IPS DF 4.7 (cell line): ENCODE measurements around the gene SLC25A2.
"Not testable (repeated sequence)": the region's sequence is repeated elsewhere in the genome, so short reads cannot be mapped to it uniquely, and the experiment has no call there.

Experiments
- DNase-seq: peaks from one replicate; pipeline ENCODE4 v3.0.0-alpha.2; 2013; ENCODE audit warnings: low spot score; ENCODE audit errors: extremely low read depth

SLC25A2 gene

DNA sequence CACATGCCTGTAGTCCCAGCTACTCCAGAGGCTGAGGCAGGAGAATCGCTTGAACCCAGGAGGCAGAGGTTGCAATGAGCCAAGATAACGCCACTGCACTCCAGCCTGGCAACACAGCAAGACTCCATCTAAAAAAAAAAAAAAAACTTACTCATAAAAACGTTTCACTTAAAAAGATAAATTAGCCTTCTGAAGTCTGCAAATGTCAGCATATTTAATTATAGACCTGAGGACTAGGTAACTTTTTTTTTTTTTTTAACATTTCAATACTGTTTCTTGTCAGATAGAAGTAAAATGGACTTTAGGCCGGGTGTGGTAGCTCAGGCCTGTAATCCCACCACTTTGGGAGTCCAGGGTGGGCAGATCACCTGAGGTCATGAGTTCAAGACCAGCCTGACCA is 13.1 kb upstream of the SLC25A2 start:
- not testable (repeated sequence) for DNase-seq

DNA sequence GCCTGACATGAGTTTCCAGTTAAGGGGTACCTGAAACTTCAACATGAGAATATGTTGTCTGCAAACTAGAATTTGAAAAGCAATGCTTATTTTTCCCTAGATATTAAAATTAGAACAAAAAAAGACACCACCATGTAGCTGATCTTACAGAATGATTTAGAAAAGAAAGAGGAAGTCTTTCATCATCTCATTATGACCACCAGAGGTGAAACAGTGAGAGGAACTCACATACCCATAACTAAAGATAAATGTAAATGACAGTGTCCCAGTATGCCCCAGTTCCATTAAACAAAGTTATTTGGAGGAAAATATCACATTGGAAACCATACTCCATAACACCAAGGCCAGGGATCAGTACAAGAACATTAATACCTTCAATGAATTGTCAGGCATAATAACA is 9.9 kb upstream of the SLC25A2 start:
- DNase-seq = no peak

DNA sequence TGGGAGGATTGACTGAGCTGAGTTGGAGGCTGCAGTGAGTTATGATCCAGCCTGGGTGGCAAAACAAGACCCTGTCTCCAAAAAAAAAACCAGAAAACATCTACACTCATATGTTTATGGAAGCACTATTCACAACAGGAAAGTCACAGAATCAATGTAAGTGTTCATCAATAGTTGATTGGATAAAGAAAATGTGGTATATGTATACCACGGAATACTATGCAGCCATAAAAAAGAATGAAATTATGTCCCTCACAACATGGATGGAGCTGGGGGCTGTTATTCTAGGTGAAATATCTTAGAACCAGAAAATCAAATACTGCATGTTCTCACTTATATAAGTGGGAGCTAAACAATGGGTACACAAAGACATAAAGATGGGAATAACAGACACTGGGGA is 2.8 kb upstream of the SLC25A2 start:
- DNase-seq = no peak

DNA sequence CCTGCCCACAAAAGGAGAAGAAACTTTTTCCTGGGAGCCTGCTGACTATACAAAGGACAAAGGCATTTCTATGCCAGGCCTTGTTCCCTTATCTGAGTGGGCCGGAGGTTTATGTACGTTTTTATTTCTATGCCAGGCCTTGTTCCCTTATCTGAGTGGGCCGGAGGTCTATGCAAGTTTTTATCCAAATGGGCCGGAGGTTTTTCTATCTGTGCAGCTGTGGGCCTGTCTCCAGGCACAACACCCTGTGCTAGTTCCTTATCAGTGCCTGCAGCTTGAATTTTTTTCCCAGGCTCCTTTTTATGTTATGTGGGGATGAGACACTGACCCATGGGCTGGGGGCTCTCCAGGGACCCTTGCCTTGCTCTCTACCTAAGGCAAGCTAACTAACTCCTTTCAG is 5.5 kb downstream of the SLC25A2 start:
- DNase-seq = no peak

DNA sequence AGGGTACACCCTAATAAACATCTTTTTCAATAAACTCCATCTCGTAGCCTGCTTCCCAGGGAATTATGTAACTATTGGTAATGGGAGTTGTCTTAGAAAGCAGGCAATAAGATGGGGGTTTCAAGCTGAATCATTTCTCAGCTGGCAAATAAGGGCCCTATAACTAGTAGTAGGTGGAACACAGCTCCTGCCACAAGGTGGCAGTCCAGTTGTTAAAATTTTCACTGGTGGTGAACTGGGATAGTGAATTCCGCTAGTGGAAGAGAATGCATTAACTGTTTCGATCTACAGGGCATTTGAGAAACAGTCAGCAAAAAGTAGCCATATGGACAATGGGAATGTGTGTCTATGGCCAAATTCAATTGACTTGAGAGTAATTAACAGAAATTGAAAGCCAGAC is 30.9 kb downstream of the SLC25A2 start:
- DNase-seq = no peak

DNA sequence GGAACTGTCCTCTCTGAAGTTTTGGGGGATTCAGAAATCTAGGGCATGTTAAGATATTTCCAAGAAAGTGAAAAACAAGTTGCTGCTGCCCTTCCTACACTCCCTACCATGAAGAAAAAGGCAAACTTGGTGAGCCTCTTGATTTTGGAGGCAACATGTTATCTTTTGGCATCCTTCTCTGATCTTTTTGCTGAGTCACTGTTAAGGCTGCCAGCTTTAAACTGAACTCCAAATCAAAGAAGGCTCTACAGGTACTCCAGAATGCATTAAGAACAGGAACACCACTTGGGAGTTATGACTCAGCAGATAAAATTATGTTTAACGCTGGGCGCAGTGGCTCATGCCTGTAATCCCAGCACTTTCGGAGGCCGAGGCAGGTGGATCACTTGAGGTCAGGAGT is 34.7 kb downstream of the SLC25A2 start:
- no peak for DNase-seq

DNA sequence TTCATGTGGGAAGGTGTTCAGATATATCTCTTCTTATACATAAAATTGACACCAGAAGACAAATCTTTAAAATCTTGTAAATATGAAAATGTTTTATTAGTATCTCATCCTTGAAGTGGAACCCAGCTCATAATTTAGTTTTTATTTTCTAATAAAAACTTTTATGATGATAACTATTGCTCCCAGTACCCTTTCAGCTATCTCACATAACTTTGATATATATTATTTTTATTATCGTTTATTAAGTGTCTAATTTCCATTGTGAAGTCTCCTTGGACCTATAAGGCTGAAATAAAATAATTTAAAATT is 42.7 kb downstream of the SLC25A2 start:
- DNase-seq = no peak

DNA sequence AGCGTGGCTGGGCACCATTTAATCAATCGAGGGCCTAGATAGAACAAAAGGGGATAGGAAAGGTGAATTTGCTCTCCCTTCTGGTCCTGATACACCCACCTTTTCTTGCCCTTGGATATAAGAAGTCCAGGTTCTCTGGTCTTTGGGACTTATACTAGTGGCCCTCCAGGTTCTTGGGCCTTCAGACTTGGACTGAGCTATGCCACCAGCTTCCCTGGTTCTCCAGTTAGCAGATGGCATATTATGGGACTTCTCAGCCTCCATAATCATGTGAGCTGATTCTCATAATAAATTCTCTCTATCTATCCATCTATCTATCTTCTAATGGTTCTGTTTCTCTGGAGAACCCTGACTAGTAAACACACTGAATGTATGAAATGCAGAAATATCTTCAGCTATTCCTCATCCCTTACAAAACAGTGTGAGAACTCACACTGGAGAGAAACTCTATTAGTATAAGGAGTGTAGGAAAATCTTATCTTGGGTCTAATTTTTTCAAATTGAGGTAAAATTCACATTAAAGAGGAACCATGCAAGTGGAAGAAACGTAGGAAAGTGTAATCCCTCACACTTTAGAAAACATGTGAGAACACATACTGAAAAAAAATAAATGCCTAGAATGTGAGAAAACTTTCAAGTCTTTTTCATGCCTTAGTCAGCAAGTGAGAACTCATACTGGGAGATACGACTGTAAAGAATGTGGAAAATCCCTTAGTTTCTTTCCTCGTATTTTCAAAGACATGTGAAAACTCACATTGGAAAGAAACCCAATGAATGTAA is 43.2 kb downstream of the SLC25A2 start:
- no peak for DNase-seq

DNA sequence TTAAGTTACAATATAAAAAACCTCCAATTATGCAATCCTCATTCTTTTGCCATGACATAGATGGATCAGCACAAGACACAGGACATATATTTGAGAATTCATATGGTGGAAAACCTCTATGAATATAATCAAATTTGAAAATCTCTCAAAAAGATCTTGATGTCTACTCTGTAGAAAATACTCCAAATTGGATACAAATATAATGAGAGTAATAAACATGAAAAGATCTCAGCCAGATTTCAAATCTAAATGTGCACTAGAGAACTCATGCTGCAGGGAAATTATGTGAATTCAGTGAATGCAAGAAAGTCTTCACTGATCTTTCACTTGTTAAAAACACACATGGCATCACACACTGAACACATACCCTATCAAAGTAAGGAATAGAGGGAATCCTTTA is 44.9 kb downstream of the SLC25A2 start:
- DNase-seq = no peak

DNA sequence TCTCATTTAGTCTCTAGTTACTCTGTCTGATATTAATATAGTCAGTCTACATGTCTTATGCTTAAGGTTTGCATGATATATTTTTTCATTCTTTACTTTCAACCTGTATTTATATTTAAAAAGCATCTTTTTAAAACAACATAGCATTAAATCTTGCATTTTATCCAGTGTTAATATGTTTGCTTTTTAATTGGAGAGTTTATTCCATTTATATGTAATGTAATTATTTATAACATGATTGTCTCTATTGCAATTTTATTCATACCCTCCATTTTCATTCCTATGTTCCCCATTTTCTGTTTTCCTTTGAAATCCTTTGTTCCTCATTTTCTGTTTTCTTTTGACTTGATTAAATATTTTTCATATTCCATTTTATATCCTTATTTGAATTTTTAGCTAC is 45.4 kb downstream of the SLC25A2 start:
- no peak for DNase-seq
